ENCODE data around the gene NTM.

GRCh38 chr11:131661132-131661531, 290.7 kb downstream of the NTM start:
- TF ChIP-seq CTCF (IDR thresholded peaks at IDR 0.05; ENCODE audit: low read depth, low read length, poor library complexity, severe bottlenecking), result no peak
- TF ChIP-seq EZH2phosphoT487 (IDR thresholded peaks at IDR 0.05; ENCODE audit: borderline replicate concordance, low read length), result no peak
